Trophoblast cell (in vitro differentiated cells and primary cell): Measurements from ENCODE around the gene TTLL5.
A peak's percentile ranks its signal among the peaks of the same experiment; 100 is the strongest.

Experiments
- DNase-seq, 2 donors: peaks; one replicate each; pipeline ENCODE4 v3.0.0-alpha.2; 2016
- H2AFZ ChIP-seq: 2 replicates; pipeline ENCODE4 v1.6.1; 2013; ENCODE audit warnings: low read length, moderate library complexity, mild to moderate bottlenecking; ENCODE audit not compliant: insufficient read depth, poor library complexity
- H2AK5ac ChIP-seq: 2 replicates; pipeline ENCODE4 v1.6.1; 2013; ENCODE audit warnings: mild to moderate bottlenecking, low read length
- H2BK120ac ChIP-seq: 2 replicates; pipeline ENCODE4 v1.6.1; 2013; ENCODE audit warnings: low read length, mild to moderate bottlenecking, moderate library complexity; ENCODE audit not compliant: insufficient read depth, poor library complexity
- H2BK12ac ChIP-seq: 2 replicates; pipeline ENCODE4 v1.6.1; 2013; ENCODE audit warnings: mild to moderate bottlenecking, low read length, moderate library complexity
- H2BK5ac ChIP-seq: 2 replicates; pipeline ENCODE4 v1.6.1; 2013; ENCODE audit warnings: low read length, low read depth, moderate library complexity, mild to moderate bottlenecking; ENCODE audit not compliant: poor library complexity
- H3K14ac ChIP-seq: 2 replicates; pipeline ENCODE4 v1.6.1; 2013; ENCODE audit warnings: mild to moderate bottlenecking, low read length
- H3K18ac ChIP-seq: 2 replicates; pipeline ENCODE4 v1.6.1; 2013; ENCODE audit warnings: mild to moderate bottlenecking, low read length
- H3K23ac ChIP-seq: 2 replicates; pipeline ENCODE4 v1.6.1; 2013; ENCODE audit warnings: low read length
- H3K27ac ChIP-seq: 2 replicates; pipeline ENCODE4 v1.5.1; 2013; ENCODE audit warnings: low read depth, mild to moderate bottlenecking, inconsistent platforms, low read length, moderate library complexity
- H3K27me3 ChIP-seq: 2 replicates; pipeline ENCODE4 v1.6.1; 2013; ENCODE audit warnings: inconsistent platforms, mild to moderate bottlenecking, low read length, moderate library complexity; ENCODE audit not compliant: insufficient read depth
- H3K36me3 ChIP-seq, 2 experiments: 1 replicate in 1 of 2; 2 replicates in 1 of 2; pipeline ENCODE4 v1.6.1; 2013; ENCODE audit warnings: low read length in 2 of 2, mild to moderate bottlenecking in 2 of 2, moderate library complexity in 1 of 2; ENCODE audit not compliant: insufficient read depth in 2 of 2, control insufficient read depth in 1 of 2
- H3K4ac ChIP-seq: 2 replicates; pipeline ENCODE4 v1.6.1; 2013; ENCODE audit warnings: low read depth, mild to moderate bottlenecking, low read length, moderate library complexity
- H3K4me1 ChIP-seq, 2 experiments: 1 replicate in 1 of 2; 2 replicates in 1 of 2; pipeline ENCODE4 v1.6.1; 2013; ENCODE audit warnings: low read length in 2 of 2, mild to moderate bottlenecking in 2 of 2, moderate library complexity in 1 of 2; ENCODE audit not compliant: insufficient read depth in 2 of 2, control insufficient read depth in 1 of 2
- H3K4me2 ChIP-seq: 2 replicates; pipeline ENCODE4 v1.6.1; 2013; ENCODE audit warnings: inconsistent platforms, mild to moderate bottlenecking, low read length, moderate library complexity
- H3K4me3 ChIP-seq: 2 replicates; pipeline ENCODE4 v1.5.1; 2013; ENCODE audit warnings: mild to moderate bottlenecking, low read depth, low read length, inconsistent platforms
- H3K79me1 ChIP-seq: one replicate; pipeline ENCODE4 v1.6.1; 2013; ENCODE audit warnings: low read length
- H3K79me2 ChIP-seq: 2 replicates; pipeline ENCODE4 v1.6.1; 2013; ENCODE audit warnings: low read length, mild to moderate bottlenecking; ENCODE audit not compliant: control insufficient read depth, insufficient read depth, poor library complexity
- H3K9ac ChIP-seq: 2 replicates; pipeline ENCODE4 v1.6.1; 2013; ENCODE audit warnings: mild to moderate bottlenecking, low read length
- H3K9me3 ChIP-seq: 2 replicates; pipeline ENCODE4 v1.6.1; 2013; ENCODE audit warnings: low read depth, mild to moderate bottlenecking, control low read depth, inconsistent platforms, low read length; ENCODE audit not compliant: insufficient read depth
- H4K12ac ChIP-seq: 2 replicates; pipeline ENCODE4 v1.6.1; 2013; ENCODE audit warnings: low read depth, mild to moderate bottlenecking, low read length, moderate library complexity
- H4K8ac ChIP-seq: 2 replicates; pipeline ENCODE4 v1.6.1; 2013; ENCODE audit warnings: low read depth, mild to moderate bottlenecking, low read length, moderate library complexity
- H4K91ac ChIP-seq: one replicate; pipeline ENCODE4 v1.6.1; 2013; ENCODE audit warnings: low read depth, mild to moderate bottlenecking, low read length, moderate library complexity
- WGBS: extraction: QIAGEN DNeasy Blood & Tissue Kit; methylation state at CpG from one replicate; pipeline ENCODE4 v1.1.7; 2013; ENCODE audit warnings: missing lambda C conversion rate; ENCODE audit not compliant: insufficient read length, insufficient coverage; ENCODE audit errors: extremely low coverage; 5-methylcytosine and 5-hydroxymethylcytosine counted together

TTLL5 gene

GRCh38 chr14:75983019-75983358, 321.9 kb downstream of the TTLL5 start:
- peak overlapping the region; percentile 73 for H2BK120ac ChIP-seq
- no peak overlapping the region for H4K91ac ChIP-seq
- H2AFZ ChIP-seq, result peak overlapping the region; percentile 86
- H4K8ac ChIP-seq, result peak overlapping the region; percentile 57
- H3K27me3 ChIP-seq, result peaks cover 4% of the 10 kb centered on the region
- peaks cover 11 to 15% of the 10 kb centered on the region in 2 experiments for H3K4me1 ChIP-seq
- peak overlapping the region; percentile 87 for H2BK12ac ChIP-seq
- no peak overlapping the region for H4K12ac ChIP-seq
- no peak overlapping the region for H3K9ac ChIP-seq
- peak overlapping the region; percentile 51 for H2AK5ac ChIP-seq
- H3K27ac ChIP-seq, result no peak overlapping the region
- peak overlapping the region; percentile 55 for H3K4me2 ChIP-seq
- DNase-seq, result no peak
- no peaks in the 10 kb centered on the region for H3K36me3 ChIP-seq
- no CpG with 5 or more reads among the region's 7 CpGs for WGBS
- no peak overlapping the region for H3K23ac ChIP-seq
- H3K18ac ChIP-seq, result no peak overlapping the region
- H3K14ac ChIP-seq, result peak overlapping the region; percentile 55
- H3K79me2 ChIP-seq, result peaks cover 5% of the 10 kb centered on the region
- H2BK5ac ChIP-seq, result no peak overlapping the region
- H3K79me1 ChIP-seq, result peaks cover 11% of the 10 kb centered on the region
- H3K4me3 ChIP-seq, result no peak overlapping the region
- H3K9me3 ChIP-seq, result peaks cover 2% of the 10 kb centered on the region
- H3K4ac ChIP-seq, result no peak overlapping the region

DNA sequence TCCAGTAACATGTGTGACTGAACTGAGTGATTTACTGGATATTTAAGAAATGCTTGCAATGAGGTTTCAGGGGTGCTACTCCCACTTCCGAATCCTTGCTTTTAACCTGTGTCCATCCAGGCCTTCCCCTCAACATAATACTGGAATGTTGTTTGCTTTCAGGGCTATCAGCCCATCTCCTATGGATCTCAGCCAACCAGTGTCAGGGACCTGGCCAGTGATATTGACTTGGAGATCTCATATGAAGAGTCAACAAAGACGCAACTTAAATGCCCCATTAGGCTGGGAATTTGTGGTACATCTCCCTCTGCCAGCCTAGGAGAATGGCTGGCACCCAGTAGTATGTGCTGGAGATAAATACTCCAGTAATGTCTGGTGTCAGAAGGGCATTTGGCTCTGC, 323.6 kb downstream of the TTLL5 start:
- Histone ChIP-seq H2AK5ac (no peak overlapping the region), H2BK12ac (no peak overlapping the region), H3K79me1 (peaks cover 10% of the 10 kb centered on the region), H3K27me3 (peaks cover 4% of the 10 kb centered on the region), H2AFZ (no peak overlapping the region), H3K79me2 (peaks cover 5% of the 10 kb centered on the region), H3K36me3 (peaks cover 0 to 2% of the 10 kb centered on the region in 2 experiments), H3K14ac (no peak overlapping the region), H3K4me1 (peaks cover 11 to 15% of the 10 kb centered on the region in 2 experiments), H3K18ac (no peak overlapping the region), H3K23ac (no peak overlapping the region), H3K4me3 (peak overlapping the region; percentile 9), H4K8ac (no peak overlapping the region), H2BK120ac (no peak overlapping the region), H3K4ac (no peak overlapping the region), H3K27ac (no peak overlapping the region), H2BK5ac (no peak overlapping the region), H4K91ac (no peak overlapping the region), H3K9me3 (no peaks in the 10 kb centered on the region), H3K4me2 (no peak overlapping the region), H3K9ac (no peak overlapping the region), H4K12ac (no peak overlapping the region)
- WGBS, result no CpG with 5 or more reads among the region's 2 CpGs
- DNase-seq, result no peak

DNA sequence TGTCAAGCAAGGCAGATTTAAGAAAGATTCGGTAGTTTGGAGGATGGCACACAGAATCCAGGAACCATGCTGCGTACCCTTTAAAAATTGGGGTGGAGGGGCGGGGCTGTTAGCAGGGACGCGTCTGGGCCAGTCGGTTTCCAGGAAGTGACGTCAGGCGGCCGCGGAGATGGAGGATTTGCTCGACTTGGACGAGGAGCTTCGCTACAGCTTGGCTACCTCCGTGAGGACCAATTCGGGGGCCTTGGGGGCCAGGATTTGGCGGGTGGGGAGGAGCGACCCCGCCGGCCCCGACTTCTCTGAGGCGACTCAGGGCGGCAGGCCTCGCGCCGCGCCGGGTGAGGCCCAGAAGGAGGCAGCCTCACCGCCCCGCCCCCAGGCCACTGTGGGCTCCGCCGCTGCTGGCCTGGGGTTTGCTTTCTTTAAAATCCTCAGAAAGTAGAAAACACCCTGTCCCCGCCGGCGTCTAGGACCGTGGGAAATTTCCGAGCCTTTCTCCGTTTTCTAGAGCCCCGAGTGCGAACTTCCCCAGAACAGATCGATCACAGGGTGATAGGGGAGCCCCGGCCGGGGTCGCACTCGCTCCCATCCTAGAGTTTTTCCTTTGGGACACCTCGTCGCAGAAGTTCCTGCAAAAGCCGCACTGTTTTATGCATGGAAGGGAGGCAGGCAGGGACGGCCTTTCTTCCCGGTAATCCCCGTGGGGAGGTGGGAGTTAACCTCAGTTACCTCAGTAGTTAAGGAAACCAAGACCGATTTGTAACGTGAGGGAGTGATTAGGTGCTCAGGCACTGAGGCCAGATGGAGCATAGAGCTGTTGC, 324.8 kb downstream of the TTLL5 start, which contains the start of gene IFT43:
Gene IFT43 (plus strand): TSS at position 146 of the 821 bp plus-strand sequence. CDS start 24 bp downstream, at position 170.
- Histone ChIP-seq H3K4me3 (peak within 1 kb of the TSS; percentile 96), H3K79me1 (peaks cover 10% of the 10 kb centered on the region), H2BK12ac (no peak within 1 kb of the TSS), H3K4ac (peak within 1 kb of the TSS; percentile 60), H3K4me1 (peaks cover 8 to 10% of the 10 kb centered on the region in 2 experiments), H2AFZ (peak within 1 kb of the TSS; percentile 85), H3K18ac (peak within 1 kb of the TSS; percentile 74), H3K14ac (no peak within 1 kb of the TSS), H3K9me3 (no peaks in the 10 kb centered on the region), H4K12ac (peak within 1 kb of the TSS; percentile 39), H4K91ac (peak within 1 kb of the TSS; percentile 65), H3K27me3 (peaks cover 4% of the 10 kb centered on the region), H2BK5ac (no peak within 1 kb of the TSS), H3K36me3 (peaks cover 0 to 8% of the 10 kb centered on the region in 2 experiments), H3K79me2 (peaks cover 5% of the 10 kb centered on the region), H3K9ac (peak within 1 kb of the TSS; percentile 79), H2BK120ac (peak within 1 kb of the TSS; percentile 76), H3K27ac (no peak within 1 kb of the TSS), H2AK5ac (no peak within 1 kb of the TSS), H3K23ac (no peak within 1 kb of the TSS), H4K8ac (peak within 1 kb of the TSS; percentile 79), H3K4me2 (peak within 1 kb of the TSS; percentile 99)
- peak; percentile 56 to 74 for DNase-seq
- no CpG with 5 or more reads among the region's 52 CpGs for WGBS

DNA sequence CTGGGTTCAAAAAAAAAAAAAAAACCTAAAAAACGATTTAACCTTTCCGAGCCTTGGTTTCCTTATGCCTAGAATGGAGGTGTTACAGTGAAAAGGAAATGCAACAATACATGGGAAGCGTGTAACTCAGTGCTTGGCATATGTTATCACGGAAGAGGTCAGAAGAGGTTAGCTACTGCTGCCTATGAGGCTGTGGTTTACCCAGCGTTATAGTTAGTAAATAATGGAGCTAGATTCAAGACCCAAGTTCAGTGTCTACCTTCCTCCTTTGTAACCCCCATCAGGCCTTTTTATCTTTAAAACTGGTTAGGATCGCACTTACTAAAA, 325.4 kb downstream of the TTLL5 start:
- Histone ChIP-seq H3K9ac (no peak overlapping the region), H3K79me1 (peaks cover 9% of the 10 kb centered on the region), H3K4me3 (no peak overlapping the region), H3K18ac (no peak overlapping the region), H3K4ac (no peak overlapping the region), H3K4me2 (peak overlapping the region; percentile 99), H3K9me3 (no peaks in the 10 kb centered on the region), H3K27me3 (peaks cover 4% of the 10 kb centered on the region), H2BK5ac (no peak overlapping the region), H2BK120ac (no peak overlapping the region), H2BK12ac (no peak overlapping the region), H3K23ac (no peak overlapping the region), H3K79me2 (peaks cover 5% of the 10 kb centered on the region), H3K14ac (no peak overlapping the region), H4K12ac (no peak overlapping the region), H3K4me1 (peaks cover 5 to 7% of the 10 kb centered on the region in 2 experiments), H2AFZ (no peak overlapping the region), H3K36me3 (peaks cover 0 to 8% of the 10 kb centered on the region in 2 experiments), H4K8ac (no peak overlapping the region), H4K91ac (no peak overlapping the region), H2AK5ac (no peak overlapping the region), H3K27ac (no peak overlapping the region)
- DNase-seq, result no peak
- WGBS, result no CpG with 5 or more reads among the region's 6 CpGs
